Subcutaneous abdominal adipose tissue (tissue), 5 donors: ENCODE data around the gene DHRS7B.

Experiments used
- H3K27ac ChIP-seq: one replicate; pipeline ENCODE4 v1.7.0; 2013; ENCODE audit warnings: low read depth, mild to moderate bottlenecking, inconsistent platforms, low read length, moderate library complexity
- H3K27me3 ChIP-seq, 5 donors: one replicate each; pipeline ENCODE4 v1.7.0; 2013; ENCODE audit warnings: low read length in 5 of 5, inconsistent platforms in 1 of 5; ENCODE audit not compliant: control insufficient read depth in 5 of 5, insufficient read depth in 4 of 5
- H3K36me3 ChIP-seq, 5 donors: one replicate each; pipeline ENCODE4 v1.7.0; 2013; ENCODE audit warnings: low read length in 5 of 5; ENCODE audit not compliant: control insufficient read depth in 5 of 5, insufficient read depth in 5 of 5
- H3K4me1 ChIP-seq, 5 donors: one replicate each; pipeline ENCODE4 v1.7.0; 2013; ENCODE audit warnings: low read length in 5 of 5, mild to moderate bottlenecking in 3 of 5, moderate library complexity in 1 of 5; ENCODE audit not compliant: control insufficient read depth in 5 of 5, insufficient read depth in 5 of 5
- H3K4me3 ChIP-seq, 5 donors: one replicate each; pipeline ENCODE4 v1.7.0; 2013; ENCODE audit warnings: low read length in 5 of 5, low read depth in 1 of 5
- H3K9ac ChIP-seq, 5 donors: one replicate each; pipeline ENCODE4 v1.7.0; 2013; ENCODE audit warnings: low read length in 5 of 5, mild to moderate bottlenecking in 4 of 5, moderate library complexity in 3 of 5
- H3K9me3 ChIP-seq, 5 donors: one replicate each; pipeline ENCODE4 v1.7.0; 2013; ENCODE audit warnings: low read length in 5 of 5; ENCODE audit not compliant: control insufficient read depth in 5 of 5
- donor health status: healthy.
- donor health status: healthy.
- donor health status: healthy.
- donor health status: healthy.
- donor health status: healthy.

The DHRS7B gene

DNA sequence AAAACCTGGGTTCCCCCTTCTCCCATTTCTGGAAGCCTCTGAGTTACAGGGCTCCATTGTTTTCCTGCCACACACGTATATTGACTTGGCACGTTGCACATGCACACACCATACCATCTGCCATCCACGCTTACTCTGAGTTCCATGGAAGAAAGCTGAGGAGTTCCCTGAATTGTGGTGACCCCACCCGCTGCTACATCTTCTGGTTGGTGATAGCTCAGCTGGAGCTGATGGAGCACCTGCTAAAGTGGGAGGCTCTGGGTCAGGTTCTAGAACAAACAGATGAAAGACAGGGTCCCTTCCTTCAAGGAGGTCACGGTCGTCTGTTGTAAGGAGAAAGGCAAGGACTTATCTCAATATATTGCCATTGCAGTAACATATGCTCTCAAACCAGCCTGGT, 46.1 kb downstream of the DHRS7B start:
- H3K9ac ChIP-seq, result no peak overlapping the region
- peaks cover 0 to 40% (median 29%) of the 10 kb centered on the region in 5 donors for H3K4me1 ChIP-seq
- no peak overlapping the region for H3K27ac ChIP-seq
- H3K36me3 ChIP-seq, result peaks cover 3 to 43% (median 25%) of the 10 kb centered on the region in 5 donors
- H3K4me3 ChIP-seq, result no peak overlapping the region
- H3K27me3 ChIP-seq, result no peaks in the 10 kb centered on the region
- no peaks in the 10 kb centered on the region for H3K9me3 ChIP-seq

DNA sequence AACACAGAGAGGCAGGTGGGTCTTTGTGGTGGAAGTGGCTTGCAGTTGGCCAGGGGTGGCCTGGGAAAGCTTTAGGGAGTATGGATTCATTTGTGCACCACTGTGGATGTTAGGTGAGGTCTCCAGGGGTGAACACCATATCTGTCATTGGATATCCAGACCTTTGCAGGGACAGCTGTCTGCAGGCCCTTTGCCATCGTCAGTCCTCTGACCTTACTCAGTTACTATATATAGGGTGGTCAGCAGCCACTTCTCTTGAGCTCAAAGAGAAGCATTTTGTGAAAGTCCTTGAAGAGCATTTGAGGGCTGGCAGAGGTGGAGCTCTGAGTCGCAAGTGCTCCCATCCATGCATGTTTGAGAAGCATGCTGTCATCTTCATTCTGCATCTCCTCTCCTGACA, 46.8 kb downstream of the DHRS7B start:
- Histone ChIP-seq H3K4me3 (no peak overlapping the region), H3K36me3 (peaks cover 3 to 49% (median 29%) of the 10 kb centered on the region in 5 donors), H3K4me1 (peaks cover 0 to 33% (median 23%) of the 10 kb centered on the region in 5 donors), H3K27ac (no peak overlapping the region), H3K9me3 (no peaks in the 10 kb centered on the region), H3K27me3 (no peaks in the 10 kb centered on the region), H3K9ac (no peak overlapping the region)

- Histone ChIP-seq H3K9ac (no peak overlapping the region), H3K36me3 (peaks cover 3 to 49% (median 29%) of the 10 kb centered on the region in 5 donors), H3K27ac (no peak overlapping the region), H3K9me3 (no peaks in the 10 kb centered on the region), H3K27me3 (no peaks in the 10 kb centered on the region), H3K4me3 (no peak overlapping the region), H3K4me1 (peaks cover 0 to 27% (median 21%) of the 10 kb centered on the region in 5 donors)
Measured at GRCh38 chr17:21174186-21174585, 47.4 kb downstream of the DHRS7B start.

DNA sequence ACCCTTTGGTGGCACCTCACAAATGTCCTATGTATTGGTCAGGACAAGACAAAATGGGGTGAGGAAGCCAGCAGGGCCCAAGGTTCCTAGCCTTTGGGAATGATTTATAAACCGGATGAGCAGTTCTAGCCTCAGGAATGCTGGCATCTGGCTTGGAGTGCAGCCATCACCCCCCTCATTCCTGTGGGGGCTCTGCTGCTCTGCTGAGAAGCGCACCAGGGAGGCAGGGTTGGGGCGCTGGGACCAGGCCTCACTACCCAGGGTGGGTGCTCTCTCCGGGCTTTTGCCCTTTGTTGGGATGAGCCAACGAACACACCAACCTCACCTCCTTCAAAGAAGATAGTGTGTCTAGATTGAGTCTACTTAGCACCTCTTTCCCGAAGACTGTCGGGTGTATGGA, 47.9 kb downstream of the DHRS7B start:
- H3K27me3 ChIP-seq, result no peaks in the 10 kb centered on the region
- no peaks in the 10 kb centered on the region for H3K9me3 ChIP-seq
- H3K4me1 ChIP-seq, result peaks cover 0 to 21% (median 20%) of the 10 kb centered on the region in 5 donors
- H3K27ac ChIP-seq, result no peak overlapping the region
- peaks cover 3 to 49% (median 29%) of the 10 kb centered on the region in 5 donors for H3K36me3 ChIP-seq
- no peak overlapping the region for H3K4me3 ChIP-seq
- no peak overlapping the region for H3K9ac ChIP-seq

DNA sequence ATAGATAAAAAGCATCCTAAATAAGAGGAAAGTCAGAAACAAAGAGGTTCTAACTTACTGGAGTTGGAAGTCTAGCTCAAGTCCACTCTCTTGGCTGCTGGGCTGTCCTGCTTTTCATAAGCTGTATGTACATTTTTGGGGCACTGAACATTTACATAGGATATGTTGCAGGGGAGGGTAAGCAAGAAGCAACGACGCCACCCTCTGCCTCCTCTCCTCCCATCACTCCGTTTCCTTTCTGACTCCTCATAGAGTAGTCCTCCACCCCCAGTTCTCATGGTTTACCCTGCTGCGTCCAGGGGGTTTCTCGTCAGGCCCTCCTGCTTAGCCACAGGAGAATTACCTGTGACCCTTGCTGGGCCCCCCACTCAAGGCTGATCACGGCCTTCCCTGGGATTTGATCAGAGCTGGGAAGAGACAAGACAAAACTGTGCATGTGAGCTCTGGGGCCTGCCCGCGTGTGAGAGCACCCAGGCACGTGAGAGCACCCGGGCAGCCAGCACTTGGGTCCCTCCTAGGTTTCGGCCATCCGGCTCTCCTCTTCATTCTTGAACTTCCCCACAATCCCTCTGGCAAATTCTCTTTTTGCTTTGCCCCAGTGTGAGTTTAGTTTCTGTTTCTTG, 50.1 kb downstream of the DHRS7B start:
- Histone ChIP-seq H3K27me3 (no peaks in the 10 kb centered on the region), H3K9ac (no peak overlapping the region), H3K4me3 (no peak overlapping the region), H3K9me3 (no peaks in the 10 kb centered on the region), H3K27ac (no peak overlapping the region), H3K36me3 (peaks cover 3 to 50% (median 29%) of the 10 kb centered on the region in 5 donors), H3K4me1 (peaks cover 0 to 4% (median 0%) of the 10 kb centered on the region in 5 donors)

- Histone ChIP-seq H3K27ac (no peak overlapping the region), H3K9ac (no peak overlapping the region), H3K36me3 (peaks cover 3 to 46% (median 29%) of the 10 kb centered on the region in 5 donors), H3K4me3 (no peak overlapping the region), H3K4me1 (peaks cover 0 to 4% (median 0%) of the 10 kb centered on the region in 5 donors), H3K9me3 (no peaks in the 10 kb centered on the region), H3K27me3 (no peaks in the 10 kb centered on the region)
Measured at GRCh38 chr17:21177401-21177800, 50.6 kb downstream of the DHRS7B start.

DNA sequence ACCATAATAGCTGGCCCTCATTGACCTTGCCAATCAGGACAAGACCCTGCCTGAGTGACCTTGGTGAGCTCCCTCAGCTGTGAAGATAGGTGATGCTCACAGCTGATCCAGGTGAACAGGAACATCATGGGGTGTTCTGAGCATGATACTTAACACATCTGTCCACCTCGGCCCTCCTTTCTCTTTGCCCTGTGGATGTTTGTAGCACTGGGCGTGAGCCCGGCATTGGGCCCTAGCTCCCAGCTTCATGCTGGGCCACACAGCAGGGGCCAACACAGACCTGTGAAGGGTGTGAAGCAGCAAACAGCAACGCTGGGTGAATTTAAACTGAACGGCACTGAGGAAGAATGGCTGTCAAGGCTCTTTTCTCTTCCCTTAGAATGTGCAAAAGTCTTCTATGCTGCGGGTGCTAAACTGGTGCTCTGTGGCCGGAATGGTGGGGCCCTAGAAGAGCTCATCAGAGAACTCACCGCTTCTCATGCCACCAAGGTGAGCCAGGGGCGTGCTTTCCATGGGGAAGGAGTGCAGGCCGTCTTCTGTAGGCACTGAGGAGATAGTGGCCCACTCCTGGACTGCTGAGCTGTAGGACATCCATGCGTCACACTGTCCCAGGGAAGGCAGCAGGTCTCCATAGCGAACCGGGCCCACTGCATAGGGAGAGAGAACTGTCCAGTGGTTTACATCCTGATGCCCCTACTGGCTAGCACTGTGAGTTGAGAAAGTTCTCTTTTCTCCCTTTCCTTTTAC, 51.3 kb downstream of the DHRS7B start:
- no peak overlapping the region for H3K9ac ChIP-seq
- no peak overlapping the region for H3K27ac ChIP-seq
- H3K36me3 ChIP-seq, result peaks cover 2 to 40% (median 23%) of the 10 kb centered on the region in 5 donors
- H3K27me3 ChIP-seq, result no peaks in the 10 kb centered on the region
- no peaks in the 10 kb centered on the region for H3K9me3 ChIP-seq
- H3K4me3 ChIP-seq, result no peak overlapping the region
- H3K4me1 ChIP-seq, result peaks cover 0 to 4% (median 0%) of the 10 kb centered on the region in 5 donors

DNA sequence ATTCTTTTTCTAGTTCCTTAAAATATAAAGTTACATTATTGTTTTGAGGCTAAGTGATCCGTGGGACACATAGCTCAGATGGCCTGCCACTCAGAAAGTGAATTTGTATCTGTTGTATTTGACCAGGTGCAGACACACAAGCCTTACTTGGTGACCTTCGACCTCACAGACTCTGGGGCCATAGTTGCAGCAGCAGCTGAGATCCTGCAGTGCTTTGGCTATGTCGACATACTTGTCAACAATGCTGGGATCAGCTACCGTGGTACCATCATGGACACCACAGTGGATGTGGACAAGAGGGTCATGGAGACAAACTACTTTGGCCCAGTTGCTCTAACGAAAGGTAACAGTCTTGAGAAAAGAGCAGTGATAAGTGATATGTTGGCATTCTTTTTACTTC, 56.7 kb downstream of the DHRS7B start:
- Histone ChIP-seq H3K4me1 (peaks cover 7 to 31% (median 22%) of the 10 kb centered on the region in 5 donors), H3K9ac (no peak overlapping the region), H3K4me3 (no peak overlapping the region), H3K27me3 (no peaks in the 10 kb centered on the region), H3K27ac (no peak overlapping the region), H3K36me3 (peaks cover 0 to 34% (median 22%) of the 10 kb centered on the region in 5 donors), H3K9me3 (no peaks in the 10 kb centered on the region)

DNA sequence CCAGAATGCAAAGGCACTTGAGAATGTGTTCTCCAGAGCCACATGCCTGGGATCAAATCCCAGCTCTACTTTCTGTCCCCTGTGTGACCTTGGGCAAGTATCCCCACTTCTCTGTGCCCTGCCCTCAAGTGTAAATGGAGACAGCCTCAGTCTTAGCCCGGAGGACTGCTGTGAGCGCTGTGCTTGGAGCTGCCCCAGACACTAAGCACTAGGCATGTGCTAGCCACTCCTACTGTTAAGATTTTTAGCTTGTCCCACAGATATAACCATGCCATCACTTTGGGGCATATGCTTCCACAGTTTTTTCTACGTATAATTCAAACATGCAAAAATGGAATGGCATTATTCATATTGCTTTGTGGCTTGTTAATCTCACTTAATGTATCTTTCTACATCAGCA, 57.8 kb downstream of the DHRS7B start:
- H3K27me3 ChIP-seq, result no peaks in the 10 kb centered on the region
- no peak overlapping the region for H3K4me3 ChIP-seq
- peaks cover 0 to 43% (median 26%) of the 10 kb centered on the region in 5 donors for H3K36me3 ChIP-seq
- peaks cover 7 to 35% (median 26%) of the 10 kb centered on the region in 5 donors for H3K4me1 ChIP-seq
- H3K9me3 ChIP-seq, result no peaks in the 10 kb centered on the region
- H3K27ac ChIP-seq, result no peak overlapping the region
- no peak overlapping the region for H3K9ac ChIP-seq

- peaks cover 0 to 46% (median 26%) of the 10 kb centered on the region in 5 donors for H3K36me3 ChIP-seq
- peaks cover 7 to 39% (median 28%) of the 10 kb centered on the region in 5 donors for H3K4me1 ChIP-seq
- H3K9ac ChIP-seq, result no peak overlapping the region
- no peak overlapping the region for H3K27ac ChIP-seq
- H3K9me3 ChIP-seq, result no peaks in the 10 kb centered on the region
- H3K4me3 ChIP-seq, result no peak overlapping the region
- H3K27me3 ChIP-seq, result no peaks in the 10 kb centered on the region
Measured at GRCh38 chr17:21185061-21185460, 58.3 kb downstream of the DHRS7B start.
